ENCODE results near the gene CPNE4. TPM values are rescaled to one million over a fixed set of nuclear protein-coding genes. Genes with fewer than 3 reads are reported as not detected.
"Not testable (repeated sequence)": the region's sequence is repeated elsewhere in the genome, so short reads cannot be mapped to it uniquely, and the experiment has no call there.

The CPNE4 gene
- polyA plus RNA-seq, 1 donor, result 0.15 TPM

DNA sequence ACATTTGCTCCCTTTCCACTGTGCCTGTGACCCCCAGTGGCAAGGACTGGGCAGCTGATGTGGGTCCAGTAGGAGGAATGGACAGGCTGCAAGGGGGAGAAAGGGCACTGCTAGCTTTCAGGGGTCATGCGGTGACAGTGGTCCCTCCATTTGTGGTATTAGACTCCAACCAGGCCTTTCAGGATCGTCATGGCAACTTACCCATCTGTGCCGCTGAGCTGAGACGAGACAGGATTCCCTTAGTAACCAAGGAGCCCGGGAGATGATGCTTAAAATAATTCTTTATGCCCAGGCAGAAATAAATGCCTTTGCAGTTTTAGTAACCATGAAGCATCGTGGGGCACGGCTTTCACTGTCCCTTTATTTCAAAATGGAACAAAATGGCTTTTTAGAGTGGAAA lies 516.1 kb downstream of the CPNE4 start:
- no peak for DNase-seq

DNA sequence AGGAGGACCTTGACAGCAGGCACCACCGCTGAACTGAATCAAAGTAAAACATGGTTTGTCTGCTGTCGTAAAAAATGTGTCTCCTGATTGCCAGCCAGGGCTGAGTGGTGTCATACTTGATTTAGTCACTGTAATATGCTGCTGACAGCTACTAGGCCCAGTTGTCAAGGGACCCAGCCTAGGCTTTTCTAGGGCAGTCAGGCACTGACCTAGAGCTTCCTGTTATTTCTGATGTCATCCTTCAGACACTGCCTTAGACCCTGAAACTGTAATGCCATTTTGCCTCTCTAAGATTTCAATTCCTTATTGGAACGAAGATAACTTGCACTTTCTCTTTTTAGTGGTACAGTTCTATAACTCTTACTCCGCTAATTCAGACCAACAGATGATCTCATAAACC lies 529.4 kb downstream of the CPNE4 start:
- DNase-seq, result no peak

DNA sequence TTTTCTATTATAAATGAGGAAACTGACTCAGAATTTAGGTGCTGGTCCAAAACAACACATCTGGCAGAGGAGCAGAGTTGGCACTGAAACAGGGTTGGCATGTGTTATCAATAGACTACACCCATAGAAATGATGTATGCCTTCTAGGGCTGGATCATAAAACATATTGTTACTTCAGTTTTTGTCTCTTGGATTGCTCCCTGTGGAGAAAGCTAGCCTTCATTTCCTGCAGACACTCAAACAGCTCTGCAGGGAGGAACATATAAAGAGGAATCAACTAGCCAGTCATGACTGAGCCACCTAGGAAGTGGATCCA lies 531.5 kb downstream of the CPNE4 start:
- DNase-seq, result no peak

DNA sequence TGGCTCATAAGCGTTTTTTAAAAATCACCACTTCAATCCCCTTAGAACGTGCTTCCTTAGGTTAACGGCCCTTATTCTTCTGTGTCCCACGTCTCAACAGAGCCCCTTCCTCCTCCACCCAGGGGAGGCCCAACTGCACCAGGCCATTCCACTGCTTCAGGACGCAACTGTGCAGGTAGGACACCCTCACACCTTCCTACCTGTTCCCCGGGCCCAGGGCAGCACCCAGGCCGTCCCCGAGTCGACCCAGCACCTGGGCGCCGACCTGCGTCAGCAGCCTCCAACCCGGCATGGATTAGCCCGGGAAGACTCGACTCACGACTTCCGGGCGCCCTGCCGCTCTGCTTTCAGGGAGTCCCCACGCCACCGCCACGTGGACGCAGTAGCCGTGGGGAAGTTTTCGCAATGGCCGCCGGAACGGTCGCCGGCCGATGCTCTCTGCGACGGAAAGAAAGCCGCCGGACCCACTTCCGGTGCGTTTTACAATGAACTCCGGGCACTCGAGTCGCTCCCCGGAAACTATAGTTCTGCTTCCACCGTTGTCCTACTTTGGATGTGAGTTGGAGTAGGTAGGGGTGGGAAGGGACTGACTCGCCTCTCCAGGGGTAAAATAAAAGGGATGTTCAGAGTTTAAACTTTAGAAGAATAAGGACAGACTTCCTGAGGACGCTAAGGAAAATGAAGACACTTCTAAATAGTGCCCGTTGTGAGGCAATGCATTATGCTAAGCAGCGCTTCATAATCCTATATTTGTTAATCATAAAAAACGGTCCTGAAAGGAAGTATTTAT lies 532.1 kb downstream of the CPNE4 start, which contains the start of gene MRPL3:
MRPL3 (minus strand) TSS at position 442 of the 790 bp plus-strand sequence; CDS start at position 292, 150 bp downstream.
- DNase-seq, result peak; percentile 90

DNA sequence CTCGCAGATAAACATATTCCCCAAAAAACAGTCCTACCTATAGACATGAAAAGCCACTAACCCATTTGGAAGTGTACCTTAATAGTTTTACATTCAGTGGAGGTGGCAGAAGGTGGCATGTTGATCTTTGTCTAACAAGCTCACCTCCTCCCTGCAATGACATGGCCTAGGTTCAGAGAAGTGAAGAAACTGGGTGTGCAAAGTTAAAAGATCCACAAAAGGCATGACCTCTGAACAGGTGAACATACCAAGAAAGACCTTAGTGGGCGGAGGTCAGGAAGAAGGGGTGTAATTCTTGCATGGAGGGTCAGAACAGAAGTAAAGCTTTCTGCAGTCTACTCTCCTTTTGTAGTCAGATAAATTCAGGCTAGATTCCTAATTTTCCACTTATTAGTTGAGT lies 532.9 kb downstream of the CPNE4 start:
- DNase-seq, result no peak

DNA sequence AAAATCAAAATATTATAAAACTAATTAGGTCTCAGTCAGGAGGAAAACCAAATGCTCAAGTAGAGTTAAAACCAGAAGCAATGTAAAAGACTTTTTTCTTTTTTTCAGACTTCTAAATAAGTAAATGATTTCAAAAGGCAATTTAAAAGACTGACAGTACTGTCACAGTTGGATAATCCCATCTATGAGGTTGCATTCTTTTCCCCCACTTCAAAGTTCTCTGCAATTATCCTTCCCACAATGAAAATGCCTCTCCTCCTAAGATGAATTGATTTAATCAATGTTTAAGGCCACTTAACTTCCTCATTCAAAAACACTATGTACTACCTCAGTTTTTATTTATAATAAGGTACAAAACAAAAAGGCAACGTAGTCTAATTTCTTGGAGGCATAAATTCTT lies 540.1 kb downstream of the CPNE4 start:
- DNase-seq, result no peak

DNA sequence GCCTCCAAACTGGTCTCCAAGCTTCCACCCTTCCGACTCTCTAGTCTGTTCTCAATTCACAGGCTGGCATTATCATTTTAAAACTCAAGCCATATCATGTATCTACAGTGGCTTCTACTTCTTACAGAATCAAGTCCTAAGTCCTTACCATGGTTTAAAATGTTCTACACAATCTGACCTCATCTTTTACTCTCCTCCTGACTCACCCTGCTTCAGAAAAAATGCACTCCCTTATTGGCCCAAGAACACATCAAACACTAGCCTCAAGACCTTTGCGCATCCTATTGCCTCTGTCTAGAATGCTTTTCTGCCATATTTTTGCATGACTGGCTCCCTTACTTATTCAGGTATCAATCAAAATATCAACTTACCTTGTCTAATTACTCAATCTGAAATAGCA lies 543.0 kb downstream of the CPNE4 start:
- no peak for DNase-seq

DNA sequence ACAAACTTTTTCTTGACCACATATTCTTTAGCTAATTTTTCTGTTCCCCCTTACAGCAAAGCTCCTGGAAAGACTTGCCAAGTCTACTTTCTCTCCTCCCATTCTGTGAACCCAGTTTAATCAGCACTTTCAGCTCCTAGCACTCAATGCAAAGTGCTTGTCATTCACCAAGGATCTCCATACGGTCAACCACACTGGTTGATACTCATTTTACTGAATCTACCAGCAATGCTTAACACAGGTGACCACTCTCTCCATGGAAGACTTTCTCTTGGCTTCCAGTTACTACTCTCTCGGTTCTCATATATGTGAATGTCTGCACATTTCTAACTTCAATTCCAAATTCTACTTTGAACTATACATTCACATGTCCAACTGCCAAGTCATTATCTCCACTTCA lies 543.7 kb downstream of the CPNE4 start:
- DNase-seq, result no peak

DNA sequence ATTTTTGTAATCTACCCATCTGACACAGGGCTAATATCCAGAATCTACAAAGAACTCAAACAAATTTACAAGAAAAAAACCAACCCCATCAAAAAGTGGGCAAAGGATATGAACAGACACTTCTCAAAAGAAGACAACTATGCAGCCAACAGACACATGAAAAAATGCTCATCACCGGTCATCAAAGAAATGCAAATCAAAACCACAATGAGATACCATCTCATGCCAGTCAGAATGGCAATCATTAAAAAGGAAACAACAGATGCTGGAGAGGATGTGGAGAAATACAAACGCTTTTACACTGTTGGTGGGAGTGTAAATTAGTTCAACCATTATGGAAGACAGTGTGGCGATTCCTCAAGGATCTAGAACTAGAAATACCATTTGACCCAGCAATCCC lies 548.3 kb downstream of the CPNE4 start:
- DNase-seq, result not testable (repeated sequence)

DNA sequence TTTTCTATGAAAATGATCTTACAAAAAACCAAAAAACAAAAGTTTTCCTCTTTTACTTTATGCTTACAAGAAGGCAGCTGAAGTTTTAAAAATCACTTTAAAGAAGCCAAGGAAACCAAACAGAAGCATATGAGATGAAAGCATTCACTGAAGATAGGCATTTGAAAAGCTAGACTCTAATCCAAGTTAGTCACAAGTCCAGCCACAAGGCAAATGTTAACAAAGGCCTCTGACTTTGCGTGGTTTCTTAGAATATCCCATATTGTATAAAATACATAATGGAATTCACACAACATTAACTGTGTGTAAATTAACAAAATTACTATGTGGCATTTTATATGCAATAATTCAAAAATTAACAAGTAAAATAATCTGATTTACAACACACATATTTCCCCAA lies 549.7 kb downstream of the CPNE4 start:
- DNase-seq, result no peak

DNA sequence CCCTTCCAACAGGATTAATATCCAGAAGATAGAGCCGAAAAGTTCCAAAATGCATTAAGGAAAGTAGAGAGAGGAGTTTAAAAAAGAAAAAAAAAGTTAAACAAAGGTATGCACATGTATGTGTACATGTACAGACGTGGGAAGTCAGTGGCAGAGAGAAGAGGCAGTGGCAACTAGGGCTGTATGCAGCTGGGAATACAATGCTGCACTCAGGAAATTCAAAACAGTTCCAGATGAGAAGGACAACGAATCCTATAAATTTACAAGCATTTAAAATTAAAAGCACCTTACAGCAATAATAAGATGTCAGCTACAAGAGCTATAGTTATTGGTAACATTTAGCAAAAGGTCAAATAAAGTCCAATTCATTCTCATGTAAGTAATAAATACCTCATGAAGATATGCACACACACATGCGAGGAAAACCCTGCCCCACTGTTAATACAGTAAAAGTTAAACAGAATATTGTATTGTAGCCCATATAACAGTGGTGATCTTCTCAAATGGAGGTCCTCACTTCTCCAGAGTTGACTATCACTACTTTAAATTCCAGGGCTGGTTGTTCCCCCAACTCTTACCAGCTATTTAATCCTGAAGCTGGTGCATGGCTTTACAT lies 550.2 kb downstream of the CPNE4 start:
- DNase-seq, result no peak
